Measurements from ENCODE around the gene RBP4.

Gene RBP4

DNA sequence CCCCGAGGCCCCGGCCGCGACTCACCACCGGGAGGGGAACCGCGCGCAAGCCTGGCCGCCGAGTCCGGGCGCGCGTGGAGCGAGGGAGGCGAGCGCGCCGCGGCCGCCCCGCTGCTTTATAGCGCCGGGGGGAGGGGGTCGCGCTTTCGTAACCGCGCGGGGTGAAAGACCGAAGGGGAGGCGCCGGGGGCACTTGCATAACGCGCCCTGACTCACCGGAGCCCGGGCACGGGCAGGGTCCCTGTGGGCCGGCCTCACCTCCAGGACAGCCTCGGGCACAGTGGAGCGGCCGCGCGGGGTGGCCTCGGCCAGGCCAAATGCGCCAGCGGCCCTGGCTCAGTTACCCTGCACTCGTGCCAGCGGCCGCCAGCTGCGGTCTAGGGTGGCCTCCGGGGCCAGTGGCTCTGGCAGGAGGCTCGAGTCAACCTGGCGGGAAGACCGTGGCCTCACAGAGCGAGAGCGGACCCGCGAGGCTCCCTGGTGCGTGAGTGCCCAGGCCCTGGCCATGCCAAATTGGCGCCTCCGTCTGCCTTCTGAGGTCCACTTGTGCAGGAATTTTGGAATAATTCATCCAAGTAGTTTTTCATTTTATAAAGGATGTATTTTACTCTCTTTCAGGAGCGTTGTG lies at the start of gene RBP4:
Gene RBP4 (minus strand): TSS at position 90 of the 628 bp plus-strand sequence. CDS start 207 bp downstream, outside the sequence.
- DNase-seq (ENCODE audit: low spot score): no peak

DNA sequence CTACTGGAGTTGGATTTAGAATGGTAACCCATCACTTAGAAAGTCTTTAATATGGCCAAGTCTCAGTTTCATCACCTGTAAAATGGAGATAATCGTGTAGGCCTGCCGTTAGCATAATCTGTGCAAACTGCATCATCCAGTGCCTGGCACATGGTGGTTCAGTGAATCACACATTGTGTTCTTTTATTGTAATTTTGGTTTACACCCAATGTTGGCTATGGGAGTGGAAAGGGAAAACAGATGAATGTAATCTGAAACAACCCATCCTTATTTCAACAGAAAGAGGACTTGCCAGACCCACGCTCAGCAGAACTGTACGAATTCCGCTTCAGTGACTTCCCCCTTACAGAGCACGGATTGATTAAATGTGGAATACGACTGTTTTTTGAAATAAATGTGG lies 38.8 kb upstream of the RBP4 start:
- DNase-seq (ENCODE audit: low spot score): no peak

- DNase-seq (ENCODE audit: low spot score): no peak
Observed at GRCh38 chr10:93630625-93631557, 29.9 kb upstream of the RBP4 start.

DNA sequence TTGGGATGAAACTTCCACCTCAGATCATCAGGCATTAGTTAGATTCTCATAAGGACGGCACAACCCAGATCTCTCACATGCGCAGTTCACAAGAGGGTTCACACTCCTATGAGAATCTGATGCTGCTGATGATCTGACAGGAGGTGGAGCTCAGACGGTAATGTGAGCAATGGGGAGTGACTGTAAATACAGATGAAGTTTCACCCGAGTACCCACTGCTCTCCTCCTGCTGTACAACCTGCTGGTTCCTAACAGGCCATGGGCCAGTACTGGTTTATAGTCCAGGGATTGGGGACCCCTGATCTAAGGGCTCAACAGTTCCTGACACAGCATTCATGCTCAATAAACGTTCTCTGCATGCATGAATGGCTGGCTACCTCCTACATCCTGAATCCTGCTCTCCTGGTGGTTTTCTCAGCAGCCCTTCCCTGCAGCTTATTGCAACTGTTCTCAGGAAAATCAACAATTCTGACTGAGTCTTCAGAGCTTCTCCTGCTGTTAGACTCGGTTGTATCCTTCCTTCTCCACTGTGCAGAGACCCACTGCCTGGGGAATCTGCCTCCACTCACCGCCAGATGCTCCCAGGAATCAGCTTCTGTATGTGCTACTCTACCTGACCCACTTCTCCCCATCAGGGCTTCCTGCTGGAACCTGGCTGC lies 28.7 kb upstream of the RBP4 start:
- no peak for DNase-seq (ENCODE audit: low spot score)

DNA sequence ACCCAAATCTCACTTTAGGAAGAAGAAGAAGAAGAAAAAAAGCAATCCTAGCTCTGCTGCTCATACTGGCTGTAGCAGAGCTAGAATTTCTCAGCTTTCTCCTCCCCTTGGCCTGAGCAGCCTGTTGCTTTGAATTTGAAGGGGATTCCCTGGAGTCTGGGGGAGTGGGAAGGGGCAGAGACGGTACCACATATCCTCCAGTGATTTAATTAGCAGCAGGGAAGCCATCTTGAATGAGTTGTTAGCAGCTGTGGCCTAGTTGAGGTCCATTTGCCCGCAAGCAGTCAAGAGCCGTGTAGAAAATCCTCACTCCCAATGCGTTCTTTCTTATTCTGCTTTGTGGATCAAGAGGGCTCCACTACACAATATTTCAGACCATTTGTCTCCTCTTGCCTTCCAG lies 27.8 kb upstream of the RBP4 start:
- DNase-seq (ENCODE audit: low spot score): no peak

- DNase-seq (ENCODE audit: low spot score): no peak
Observed at GRCh38 chr10:93622942-93623341, 21.9 kb upstream of the RBP4 start.

GRCh38 chr10:93620925-93621324 lies 19.9 kb upstream of the RBP4 start:
- DNase-seq (ENCODE audit: low spot score): no peak

- no peak for DNase-seq (ENCODE audit: low spot score)
Observed at GRCh38 chr10:93615576-93616235, 14.7 kb upstream of the RBP4 start.

DNA sequence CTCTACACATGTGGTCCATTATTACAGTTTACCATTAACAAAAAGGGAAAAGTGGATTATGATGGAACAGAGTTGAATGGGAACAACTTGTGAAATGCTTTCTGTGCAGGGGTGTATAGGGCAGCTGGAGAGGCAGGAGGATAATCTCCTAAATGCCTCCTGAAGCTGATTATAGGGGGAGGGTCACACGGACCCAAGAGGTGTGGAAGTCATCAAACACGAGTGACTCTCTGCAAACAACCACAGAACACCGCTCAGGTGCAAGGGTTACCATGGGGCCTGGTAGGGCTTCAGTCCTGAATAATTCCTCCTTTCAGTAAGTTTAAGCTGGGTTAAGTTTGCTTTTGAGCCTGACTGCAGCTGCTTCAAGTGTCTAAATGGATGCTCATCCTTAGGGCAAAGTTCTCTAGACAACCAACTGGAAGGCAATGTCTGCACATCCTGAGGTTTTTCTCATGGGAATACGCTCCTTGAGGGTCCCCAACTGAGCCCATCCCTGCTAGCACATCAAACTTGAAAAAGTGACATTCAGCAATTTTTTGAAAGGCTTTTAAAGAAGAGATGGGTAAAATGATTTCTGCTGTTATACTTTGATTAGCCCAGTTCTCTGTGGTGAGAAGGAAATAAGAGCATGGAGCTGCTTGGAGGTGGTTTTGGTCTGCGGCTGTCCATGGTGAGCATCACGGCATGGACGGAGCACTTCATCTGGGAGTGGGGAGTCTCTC lies 13.2 kb upstream of the RBP4 start:
- no peak for DNase-seq (ENCODE audit: low spot score)

GRCh38 chr10:93613126-93613525 lies 12.1 kb upstream of the RBP4 start:
- DNase-seq (ENCODE audit: low spot score): no peak

DNA sequence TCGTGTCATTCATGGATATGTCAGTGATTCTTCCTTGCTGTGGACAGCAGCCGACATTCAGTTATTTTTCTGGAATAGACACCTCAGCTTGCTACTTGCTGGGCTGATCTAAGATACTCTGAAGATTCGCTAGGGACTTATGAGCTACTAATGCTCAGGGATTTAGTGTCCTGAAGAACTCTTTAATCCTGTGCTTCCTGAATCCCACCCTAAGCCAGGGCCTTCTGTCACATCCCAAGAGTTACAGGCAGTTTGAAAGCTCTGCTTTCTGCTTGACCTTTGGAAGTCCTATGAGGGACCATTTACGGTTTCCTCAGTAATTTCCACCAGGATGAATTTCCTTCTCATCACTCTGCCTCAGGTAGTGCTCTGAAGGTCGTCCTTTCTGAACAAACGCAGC lies 11.3 kb upstream of the RBP4 start, which contains the start of gene PDE6C:
Gene PDE6C (plus strand): TSS at position 227 of the 400 bp plus-strand sequence. CDS start 189 bp downstream, outside the sequence.
- DNase-seq (ENCODE audit: low spot score): no peak

DNA sequence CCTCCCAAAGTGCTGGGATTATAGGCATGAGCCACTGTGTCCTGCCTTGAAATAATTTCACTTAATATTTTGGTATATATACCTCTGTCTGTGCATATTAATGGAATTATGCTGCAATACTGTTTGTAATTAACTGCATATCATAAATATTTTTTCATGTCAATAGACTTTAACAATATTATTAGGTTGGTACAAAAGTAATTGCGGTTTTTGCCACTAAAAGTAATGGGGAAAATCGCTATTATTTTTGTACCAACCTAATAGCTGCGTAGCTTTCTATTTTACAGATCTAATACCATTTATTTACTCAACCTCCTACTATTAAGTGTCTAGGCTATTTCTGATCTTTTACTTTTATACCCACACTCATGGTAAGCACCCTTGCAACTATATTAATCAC lies 7.4 kb upstream of the RBP4 start:
- DNase-seq (ENCODE audit: low spot score): no peak

GRCh38 chr10:93604146-93604545 lies 3.1 kb upstream of the RBP4 start:
- DNase-seq (ENCODE audit: low spot score): peak; percentile 8

GRCh38 chr10:93603023-93603422 lies 2.0 kb upstream of the RBP4 start:
- no peak for DNase-seq (ENCODE audit: low spot score)

- no peak for DNase-seq (ENCODE audit: low spot score)
Observed at GRCh38 chr10:93601774-93602162, 733 bp upstream of the RBP4 start.

DNA sequence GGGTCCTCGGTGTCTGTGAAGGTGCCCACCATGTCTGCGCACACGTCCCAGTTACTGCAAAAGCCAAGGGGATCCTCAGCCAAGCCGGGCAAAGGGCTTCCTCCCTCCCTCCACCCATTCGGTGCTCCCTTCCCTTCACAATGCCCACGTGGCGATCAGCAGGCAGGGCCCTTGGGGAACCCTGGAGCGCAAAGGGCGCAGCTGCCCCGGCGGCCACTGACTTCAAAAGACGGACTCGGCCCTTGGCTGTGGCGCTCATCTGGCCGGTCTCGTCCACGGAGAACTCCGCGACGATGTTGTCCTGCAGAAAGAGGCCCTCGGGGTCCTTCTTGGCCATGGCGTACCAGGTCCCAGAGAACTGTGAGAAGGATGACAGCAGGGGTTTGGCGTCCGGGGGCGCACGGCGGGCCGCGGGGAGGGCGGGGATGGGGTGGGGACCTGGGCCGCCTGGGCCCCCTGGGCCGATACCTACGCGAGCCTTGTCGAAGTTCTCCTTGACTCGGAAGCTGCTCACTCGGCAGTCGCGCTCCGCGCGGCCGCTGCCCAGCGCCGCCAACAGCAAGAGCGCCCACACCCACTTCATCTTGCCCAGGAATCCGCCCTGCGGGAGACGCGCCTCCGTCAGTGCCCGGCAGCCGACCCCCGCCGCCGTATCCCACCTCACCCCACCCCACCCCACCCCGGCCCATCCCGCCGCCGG lies 439 bp downstream of the RBP4 start:
- no peak for DNase-seq (ENCODE audit: low spot score)

GRCh38 chr10:93599778-93600177 lies 1.3 kb downstream of the RBP4 start:
- no peak for DNase-seq (ENCODE audit: low spot score)

- DNase-seq (ENCODE audit: low spot score): no peak
Observed at GRCh38 chr10:93599335-93599734, 1.7 kb downstream of the RBP4 start.

DNA sequence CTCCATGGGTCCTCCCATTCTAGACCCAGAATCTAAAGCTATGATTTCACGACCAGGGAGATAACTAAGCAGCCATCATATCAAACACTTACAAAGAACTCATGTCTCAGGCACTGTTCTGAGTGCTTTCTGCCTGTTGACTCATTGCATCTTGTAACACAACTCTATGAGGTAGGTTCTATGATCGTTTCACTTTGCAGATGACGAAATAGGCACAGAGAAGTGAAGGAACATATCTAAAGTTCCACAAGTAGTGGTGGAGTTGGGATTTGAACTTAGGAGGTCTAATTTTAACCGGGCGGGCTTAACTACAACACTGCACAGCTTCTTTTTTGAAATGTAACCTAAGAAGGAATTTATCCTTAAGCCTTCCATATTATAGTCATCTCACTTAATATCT lies 2.9 kb downstream of the RBP4 start:
- DNase-seq (ENCODE audit: low spot score): no peak

- DNase-seq (ENCODE audit: low spot score): no peak
Observed at GRCh38 chr10:93597075-93597599, 3.9 kb downstream of the RBP4 start.

DNA sequence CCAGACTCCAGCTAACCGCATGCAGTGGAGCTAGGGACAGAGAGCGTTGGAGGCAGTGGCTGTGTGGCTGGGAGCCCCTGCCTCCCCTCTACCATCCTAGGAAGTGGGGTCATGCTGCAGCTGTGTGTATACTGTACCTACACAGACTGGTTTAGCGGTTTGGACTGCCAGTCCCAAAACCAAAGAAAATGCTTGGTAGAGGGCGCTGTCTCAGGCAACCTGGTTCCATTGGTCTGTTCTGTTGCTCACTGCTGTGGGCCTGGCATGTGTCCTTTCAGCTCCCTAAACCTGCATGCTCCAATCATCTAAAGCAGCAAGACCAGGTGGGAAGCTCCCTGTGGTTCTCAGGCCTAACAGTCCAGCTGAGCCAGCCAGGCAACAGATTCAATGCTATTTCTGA lies 4.5 kb downstream of the RBP4 start:
- DNase-seq (ENCODE audit: low spot score): no peak

Measured in LoVo (cell line).